Upper lobe of right lung (tissue), 1 donor: ENCODE measurements around the gene CFAP53. TPM values are rescaled to one million over a fixed set of nuclear protein-coding genes. Genes with fewer than 3 reads are reported as not detected.

Source experiments
- ATAC-seq: fragments of 200-7000 bp; cut with Tn5 transposase; one replicate; pipeline ENCODE4 v1.9.1; 2020; ENCODE audit warnings: mild to moderate bottlenecking, moderate library complexity
- DNase-seq: peaks from one replicate; pipeline ENCODE4 v3.0.0-alpha.2; 2020
- H3K27ac ChIP-seq: fragments of 200-600 bp; one replicate; pipeline ENCODE4 v1.8.0; 2022
- H3K27me3 ChIP-seq: fragments of 200-600 bp; one replicate; pipeline ENCODE4 v1.8.0; 2022; ENCODE audit warnings: mild to moderate bottlenecking
- H3K36me3 ChIP-seq: fragments of 200-600 bp; one replicate; pipeline ENCODE4 v1.8.0; 2022
- H3K4me1 ChIP-seq: fragments of 200-600 bp; one replicate; pipeline ENCODE4 v1.8.0; 2022
- H3K4me3 ChIP-seq: fragments of 200-600 bp; one replicate; pipeline ENCODE4 v1.8.0; 2022; ENCODE audit warnings: mild to moderate bottlenecking
- H3K9me3 ChIP-seq: fragments of 200-600 bp; one replicate; pipeline ENCODE4 v1.8.0; 2022
- CTCF ChIP-seq: fragments of 200-600 bp; IDR thresholded peaks from one replicate; pipeline ENCODE4 v1.8.0; 2022; ENCODE audit warnings: antibody characterized with exemption
- intact Hi-C: fragments of 100-400 bp; cut with DNase I; formaldehyde crosslinking; loops from one replicate; pipeline ENCODE4 v1.11.0; 2022
- total RNA-seq: library from RNA; stranded (reverse); fragmentation: NEBNext Ultra II Directional; extraction: Animal tissue kit (Norgen Biotek cat#: 25700); gene quantifications from one replicate; pipeline ENCODE4 v1.2.1, GENCODE V29; 2021
- donor health status: DM: no; HTN: yes; CAD: no; lungs with severe emphysema.

CFAP53 gene
- total RNA-seq, 1 donor from 2014 or later = not detected

DNA sequence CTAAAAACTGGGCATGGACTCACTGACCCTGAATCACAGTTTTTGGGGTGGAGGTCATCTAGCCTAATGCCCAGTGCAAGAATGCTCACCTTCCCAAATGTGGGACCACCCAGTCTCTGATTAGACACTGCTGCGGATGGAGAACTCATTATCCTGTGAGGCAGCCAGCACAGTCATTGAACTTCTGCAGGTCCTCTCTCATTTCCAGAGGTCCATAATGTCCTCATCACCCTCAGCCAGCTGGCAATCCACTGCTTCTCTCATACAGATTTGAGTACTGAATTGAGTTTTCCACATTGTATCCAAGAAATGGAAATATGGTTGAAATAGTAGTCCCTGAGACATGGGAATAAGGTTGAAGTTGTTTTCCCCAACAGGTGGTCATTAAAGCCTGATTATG is 66.4 kb downstream of the CFAP53 start:
- no peak for TF ChIP-seq CTCF
- ATAC-seq = no peak
- no peak for DNase-seq
- Histone ChIP-seq H3K4me3 (no peak overlapping the region), H3K27ac (no peak overlapping the region), H3K36me3 (no peaks in the 10 kb centered on the region), H3K9me3 (no peaks in the 10 kb centered on the region), H3K27me3 (peaks cover 13% of the 10 kb centered on the region), H3K4me1 (peaks cover 16% of the 10 kb centered on the region)
- intact Hi-C loops = no loop called here

DNA sequence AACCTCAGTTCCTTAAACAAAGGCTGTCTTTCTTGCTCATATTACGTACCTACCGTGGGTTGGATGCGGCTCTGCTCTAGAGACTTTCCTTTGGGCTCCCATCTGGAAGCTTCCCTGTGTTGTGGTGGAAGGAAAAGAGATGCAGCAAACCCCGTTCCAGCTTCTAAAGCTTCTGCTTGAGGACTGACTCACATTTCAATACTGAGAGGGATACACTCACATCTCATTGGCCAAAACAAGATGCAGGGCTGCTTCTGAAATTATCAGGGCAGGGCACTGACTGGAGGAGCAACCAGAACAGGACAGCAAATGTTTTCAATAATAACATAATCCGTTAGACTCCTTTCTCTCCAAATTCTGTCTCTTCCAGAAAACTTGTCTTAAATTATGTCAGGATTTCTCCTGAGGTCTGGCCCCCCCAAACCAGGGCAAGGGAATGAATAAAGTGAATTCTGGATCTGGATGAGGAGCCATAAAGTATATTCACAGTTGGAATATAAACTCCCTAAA is 66.9 kb downstream of the CFAP53 start:
- TF ChIP-seq CTCF = no peak
- Histone ChIP-seq H3K36me3 (no peaks in the 10 kb centered on the region), H3K27ac (no peak overlapping the region), H3K4me3 (no peak overlapping the region), H3K9me3 (no peaks in the 10 kb centered on the region), H3K4me1 (peaks cover 17% of the 10 kb centered on the region), H3K27me3 (peaks cover 19% of the 10 kb centered on the region)
- ATAC-seq (no peak), DNase-seq (no peak)
- intact Hi-C loops = no loop called here

DNA sequence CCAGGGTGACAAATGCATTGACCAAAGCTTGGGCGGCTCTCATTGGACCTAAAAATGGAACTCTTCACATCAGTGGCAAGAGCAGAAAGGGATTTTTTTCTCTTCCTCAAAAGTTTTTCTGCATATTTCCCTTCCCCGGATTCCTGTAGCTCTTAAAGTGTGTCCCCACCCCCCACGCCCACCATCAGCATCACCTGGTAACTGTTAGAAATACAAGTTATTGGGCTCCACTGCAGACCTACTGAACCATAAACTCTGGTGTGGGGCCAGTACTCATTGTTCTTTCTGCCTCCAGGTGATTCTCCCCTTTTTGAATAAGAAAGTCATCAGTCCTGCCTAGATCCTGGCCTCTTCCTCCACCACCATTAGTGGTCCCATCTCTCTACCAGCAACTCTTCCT is 70.0 kb downstream of the CFAP53 start:
- no peak overlapping the region for H3K27ac ChIP-seq
- ATAC-seq (no peak), DNase-seq (no peak)
- intact Hi-C loops = no loop called here
- peaks cover 5% of the 10 kb centered on the region for H3K4me1 ChIP-seq
- H3K27me3 ChIP-seq = peaks cover 33% of the 10 kb centered on the region
- H3K36me3 ChIP-seq = no peaks in the 10 kb centered on the region
- H3K4me3 ChIP-seq = no peak overlapping the region
- H3K9me3 ChIP-seq = no peaks in the 10 kb centered on the region
- no peak for TF ChIP-seq CTCF

- Histone ChIP-seq H3K27ac (no peak overlapping the region), H3K4me1 (peaks cover 5% of the 10 kb centered on the region), H3K4me3 (no peak overlapping the region), H3K36me3 (no peaks in the 10 kb centered on the region), H3K27me3 (peaks cover 33% of the 10 kb centered on the region), H3K9me3 (no peaks in the 10 kb centered on the region)
- intact Hi-C loops = no loop called here
- DNase-seq (no peak), ATAC-seq (no peak)
- TF ChIP-seq CTCF = no peak
Measured at GRCh38 chr18:50195689-50196088, 70.6 kb downstream of the CFAP53 start.

DNA sequence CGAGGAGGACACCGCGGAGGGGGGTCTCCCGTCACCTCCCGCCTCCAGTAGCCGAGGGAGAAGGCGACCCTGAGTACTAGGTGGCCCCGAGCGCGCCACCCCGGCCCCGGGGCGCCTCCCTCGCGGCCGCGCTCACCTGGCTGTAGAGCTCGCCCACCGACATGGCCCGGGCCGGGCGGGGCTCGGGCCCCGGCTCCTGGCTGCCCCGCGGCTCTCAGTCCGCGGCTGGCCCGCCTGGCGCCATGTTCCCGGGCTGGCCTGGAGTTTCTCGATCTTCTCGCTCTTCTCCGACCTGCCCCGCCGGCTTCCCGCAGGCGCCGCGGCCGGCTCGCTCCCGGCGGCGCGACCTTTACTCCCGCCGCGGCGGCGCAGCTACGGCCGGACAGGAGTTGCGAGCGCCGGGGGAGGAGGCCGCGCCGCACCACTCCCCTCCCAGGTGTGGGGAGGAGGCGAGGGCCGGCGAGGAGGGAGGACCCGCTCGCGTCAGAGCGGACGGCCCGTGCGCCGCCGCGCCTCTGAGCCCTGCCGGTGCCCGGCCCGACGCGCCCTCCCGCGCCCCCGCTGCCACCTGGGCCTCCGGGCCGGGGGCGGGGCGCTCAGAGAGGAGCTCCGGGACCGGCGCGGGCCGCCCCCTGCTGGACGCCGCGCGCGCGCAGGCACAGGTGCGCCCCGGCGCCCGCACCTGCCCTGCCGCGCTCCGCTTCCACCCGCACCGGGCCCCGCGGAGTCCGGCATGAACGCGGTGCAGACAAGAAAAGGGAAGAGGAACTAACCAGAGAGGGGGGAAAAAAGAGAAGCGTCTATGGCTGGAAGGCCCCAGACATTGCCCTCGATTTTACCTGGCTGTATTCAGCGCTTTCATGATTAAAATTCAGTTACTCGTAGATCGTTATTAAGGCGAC is 71.4 kb downstream of the CFAP53 start, which contains the start of gene MYO5B:
Gene MYO5B, minus strand, starts transcription at position 517 of the 902 bp plus-strand sequence. Its CDS starts 354 bp downstream, at position 163.
- H3K4me1 ChIP-seq = peaks cover 5% of the 10 kb centered on the region
- DNase-seq (peak; percentile 93), ATAC-seq (peak; percentile 97)
- peak; percentile 25 for TF ChIP-seq CTCF
- H3K27me3 ChIP-seq = peaks cover 33% of the 10 kb centered on the region
- peak within 1 kb of the TSS; percentile 42 for H3K27ac ChIP-seq
- H3K4me3 ChIP-seq = peak within 1 kb of the TSS; percentile 55
- no peaks in the 10 kb centered on the region for H3K36me3 ChIP-seq
- intact Hi-C loops = no loop called here
- H3K9me3 ChIP-seq = no peaks in the 10 kb centered on the region
